Hepatocyte (in vitro differentiated cells): ENCODE measurements around the gene KRTAP25-1. TPM values are rescaled to one million over a fixed set of nuclear protein-coding genes. Genes with fewer than 3 reads are reported as not detected.

ENCODE experiments used
- DNase-seq: peaks from one replicate; pipeline ENCODE4 v3.0.0-alpha.2; 2016; ENCODE audit warnings: low spot score
- H2AFZ ChIP-seq: fragments of 200-600 bp; sonication (generic); 2 replicates; pipeline ENCODE4 v1.6.0; 2016; ENCODE audit warnings: antibody characterized with exemption, mild to moderate bottlenecking
- H3K27ac ChIP-seq: fragments of 200-600 bp; sonication (generic); 2 replicates; pipeline ENCODE4 v1.5.1; 2016; ENCODE audit warnings: mild to moderate bottlenecking
- H3K27me3 ChIP-seq: fragments of 200-600 bp; sonication (generic); 2 replicates; pipeline ENCODE4 v1.6.1; 2016
- H3K36me3 ChIP-seq: fragments of 200-600 bp; sonication (generic); replicated peaks from 2 replicates; pipeline ENCODE4 v1.5.1; 2016; ENCODE audit warnings: low read depth; ENCODE audit not compliant: insufficient read depth
- H3K4me1 ChIP-seq: fragments of 200-600 bp; sonication (generic); 2 replicates; pipeline ENCODE4 v1.5.1; 2016; ENCODE audit warnings: mild to moderate bottlenecking, moderate library complexity; ENCODE audit not compliant: insufficient read depth
- H3K4me2 ChIP-seq: fragments of 200-600 bp; sonication (generic); 2 replicates; pipeline ENCODE4 v1.6.0; 2016
- H3K4me3 ChIP-seq: fragments of 200-600 bp; sonication (generic); 2 replicates; pipeline ENCODE4 v1.5.1; 2016; ENCODE audit warnings: mild to moderate bottlenecking
- H3K79me2 ChIP-seq: fragments of 200-600 bp; sonication (generic); 2 replicates; pipeline ENCODE4 v1.6.0; 2017; ENCODE audit warnings: mild to moderate bottlenecking
- H3K9me2 ChIP-seq: fragments of 200-600 bp; sonication (generic); replicated peaks from 2 replicates; pipeline ENCODE4 v1.6.0; 2017; ENCODE audit warnings: mild to moderate bottlenecking; ENCODE audit not compliant: insufficient read depth
- H3K9me3 ChIP-seq: fragments of 200-600 bp; sonication (generic); 2 replicates; pipeline ENCODE4 v1.5.1; 2016; ENCODE audit warnings: low read depth, mild to moderate bottlenecking
- H4K20me1 ChIP-seq: fragments of 200-600 bp; sonication (generic); 2 replicates; pipeline ENCODE4 v1.6.0; 2016; ENCODE audit warnings: mild to moderate bottlenecking; ENCODE audit not compliant: insufficient read depth, poor library complexity, severe bottlenecking
- CTCF ChIP-seq: fragments of 200-600 bp; sonication (generic); IDR thresholded peaks from 2 replicates; pipeline ENCODE4 v1.5.1; 2016; ENCODE audit warnings: antibody characterized with exemption, mild to moderate bottlenecking; ENCODE audit not compliant: poor library complexity
- EZH2 ChIP-seq: fragments of 200-600 bp; sonication (generic); IDR thresholded peaks from 2 replicates; pipeline ENCODE4 v1.6.1; 2016; ENCODE audit warnings: antibody characterized with exemption, mild to moderate bottlenecking, borderline replicate concordance
- EZH2phosphoT487 ChIP-seq: fragments of 200-600 bp; sonication (generic); IDR thresholded peaks from one replicate; pipeline ENCODE4 v1.6.1; 2018; ENCODE audit warnings: antibody characterized with exemption, mild to moderate bottlenecking, low read depth, moderate library complexity; ENCODE audit not compliant: unreplicated experiment, severe bottlenecking
- WGBS: methylation state at CpG from one replicate; pipeline ENCODE4 v1.1.6; 2016; ENCODE audit warnings: low lambda C conversion rate; ENCODE audit errors: missing lambda C conversion rate; 5-methylcytosine and 5-hydroxymethylcytosine counted together
- polyA plus RNA-seq: library from polyadenylated mRNA; unstranded; fragments of >200 nt; fragmentation: Nextera tagmentation; extraction: Ambion mirVana; gene quantifications from 2 replicates; pipeline ENCODE4 v1.2.1, GENCODE V29; 2016
- total RNA-seq: library from RNA; depleted of rRNA; stranded (reverse); fragments of >200 nt; gene quantifications from 2 replicates; pipeline ENCODE4 v1.2.3, GENCODE V29; 2014

KRTAP25-1 gene
- total and polyA plus RNA-seq, 2 experiments from 2014 or later = not detected

GRCh38 chr21:30255679-30256078 is 33.6 kb downstream of the KRTAP25-1 start:
- Histone ChIP-seq H3K79me2 (no peaks in the 10 kb centered on the region), H3K27me3 (no peaks in the 10 kb centered on the region), H4K20me1 (no peaks in the 10 kb centered on the region), H3K9me3 (no peaks in the 10 kb centered on the region), H3K4me1 (no peaks in the 10 kb centered on the region), H3K9me2 (no peaks in the 10 kb centered on the region), H3K36me3 (no peaks in the 10 kb centered on the region), H2AFZ (no peak overlapping the region), H3K27ac (no peak overlapping the region), H3K4me2 (no peak overlapping the region), H3K4me3 (no peak overlapping the region)
- no peak for DNase-seq
- no peak for TF ChIP-seq EZH2
- TF ChIP-seq EZH2phosphoT487 = no peak
- TF ChIP-seq CTCF = no peak
- WGBS = 91% methylated on average over 1 of the region's 1 CpG

- no peaks in the 10 kb centered on the region for H3K4me1 ChIP-seq
- H3K79me2 ChIP-seq = no peaks in the 10 kb centered on the region
- H2AFZ ChIP-seq = no peak overlapping the region
- 79% methylated on average over 1 of the region's 1 CpG for WGBS
- TF ChIP-seq EZH2phosphoT487 (no peak), EZH2 (no peak), CTCF (no peak)
- H3K36me3 ChIP-seq = no peaks in the 10 kb centered on the region
- DNase-seq = no peak
- H3K9me3 ChIP-seq = no peaks in the 10 kb centered on the region
- no peak overlapping the region for H3K4me2 ChIP-seq
- no peak overlapping the region for H3K4me3 ChIP-seq
- H4K20me1 ChIP-seq = no peaks in the 10 kb centered on the region
- H3K27me3 ChIP-seq = no peaks in the 10 kb centered on the region
- H3K27ac ChIP-seq = no peak overlapping the region
- H3K9me2 ChIP-seq = no peaks in the 10 kb centered on the region
Observed at GRCh38 chr21:30251781-30252180, 37.5 kb downstream of the KRTAP25-1 start.

- TF ChIP-seq CTCF = no peak
- TF ChIP-seq EZH2 = no peak
- TF ChIP-seq EZH2phosphoT487 = no peak
- no peak overlapping the region for H2AFZ ChIP-seq
- no peaks in the 10 kb centered on the region for H4K20me1 ChIP-seq
- H3K4me3 ChIP-seq = no peak overlapping the region
- H3K27me3 ChIP-seq = no peaks in the 10 kb centered on the region
- no peaks in the 10 kb centered on the region for H3K9me3 ChIP-seq
- H3K4me2 ChIP-seq = no peak overlapping the region
- H3K9me2 ChIP-seq = no peaks in the 10 kb centered on the region
- no peak for DNase-seq
- H3K4me1 ChIP-seq = no peaks in the 10 kb centered on the region
- no peaks in the 10 kb centered on the region for H3K79me2 ChIP-seq
- no peak overlapping the region for H3K27ac ChIP-seq
- 57% methylated on average over 3 of the region's 3 CpGs for WGBS
- H3K36me3 ChIP-seq = no peaks in the 10 kb centered on the region
Observed at GRCh38 chr21:30249936-30250335, 39.4 kb downstream of the KRTAP25-1 start.

GRCh38 chr21:30248844-30249243 is 40.5 kb downstream of the KRTAP25-1 start:
- no peaks in the 10 kb centered on the region for H3K9me2 ChIP-seq
- H3K4me3 ChIP-seq = no peak overlapping the region
- no peaks in the 10 kb centered on the region for H4K20me1 ChIP-seq
- H3K27me3 ChIP-seq = no peaks in the 10 kb centered on the region
- H3K4me1 ChIP-seq = no peaks in the 10 kb centered on the region
- TF ChIP-seq CTCF = no peak
- no peak for TF ChIP-seq EZH2phosphoT487
- no peak for TF ChIP-seq EZH2
- no peak overlapping the region for H2AFZ ChIP-seq
- H3K27ac ChIP-seq = no peak overlapping the region
- H3K4me2 ChIP-seq = no peak overlapping the region
- 93% methylated on average over 9 of the region's 9 CpGs for WGBS
- H3K9me3 ChIP-seq = no peaks in the 10 kb centered on the region
- no peaks in the 10 kb centered on the region for H3K79me2 ChIP-seq
- no peaks in the 10 kb centered on the region for H3K36me3 ChIP-seq
- DNase-seq = no peak
